ENCODE results near the gene CRABP1. TPM values are rescaled to one million over a fixed set of nuclear protein-coding genes. Genes with fewer than 3 reads are reported as not detected.

CRABP1 gene
- polyA plus RNA-seq, 1 donor from 2014 or later, result 7.0 TPM

DNA sequence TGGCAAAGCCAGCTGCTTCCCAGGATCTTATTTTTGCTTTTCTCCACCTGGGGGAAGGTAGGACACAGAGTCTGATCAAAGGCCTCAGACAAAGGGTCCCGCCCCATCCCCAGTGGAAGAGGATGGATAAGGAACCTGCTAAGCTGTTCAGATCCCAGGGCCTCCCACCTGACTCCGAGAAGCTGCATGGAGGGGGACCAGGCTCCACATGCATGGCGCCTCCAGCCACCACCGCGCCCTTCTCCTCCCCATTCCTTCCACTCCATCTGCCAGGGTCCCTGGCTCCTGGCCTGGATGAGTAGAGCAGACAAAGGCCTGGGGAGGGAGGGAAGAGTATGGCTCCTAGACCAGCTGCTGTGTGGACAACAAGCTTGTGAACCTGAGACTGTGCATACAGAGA is 20.0 kb upstream of the CRABP1 start:
- no peaks in the 10 kb centered on the region for H3K9me3 ChIP-seq (ENCODE audit: low read length)
- no peak overlapping the region for H3K4me2 ChIP-seq (ENCODE audit: low read length)
- no peak overlapping the region for H2AFZ ChIP-seq (ENCODE audit: low read depth, low read length)
- no peaks in the 10 kb centered on the region for H3K79me2 ChIP-seq (replicated peaks; ENCODE audit: insufficient read depth, low read length)
- H4K20me1 ChIP-seq (ENCODE audit: insufficient read depth), result no peaks in the 10 kb centered on the region
- H3K27ac ChIP-seq (ENCODE audit: low read length), result no peak overlapping the region
- H3F3A ChIP-seq (ENCODE audit: insufficient read depth, low read length, poor library complexity, severe bottlenecking), result no peaks in the 10 kb centered on the region
- no peaks in the 10 kb centered on the region for H3K9me2 ChIP-seq (ENCODE audit: insufficient read depth, low read length)
- no peaks in the 10 kb centered on the region for H3K36me3 ChIP-seq (ENCODE audit: insufficient read depth, low read length)
- no peak overlapping the region for H3K4me3 ChIP-seq (ENCODE audit: low read length)
- H3K9ac ChIP-seq (ENCODE audit: low read length), result no peak overlapping the region
- H3K27me3 ChIP-seq (ENCODE audit: insufficient read depth, low read depth, low read length), result no peaks in the 10 kb centered on the region
- TF ChIP-seq, protein P1, sequence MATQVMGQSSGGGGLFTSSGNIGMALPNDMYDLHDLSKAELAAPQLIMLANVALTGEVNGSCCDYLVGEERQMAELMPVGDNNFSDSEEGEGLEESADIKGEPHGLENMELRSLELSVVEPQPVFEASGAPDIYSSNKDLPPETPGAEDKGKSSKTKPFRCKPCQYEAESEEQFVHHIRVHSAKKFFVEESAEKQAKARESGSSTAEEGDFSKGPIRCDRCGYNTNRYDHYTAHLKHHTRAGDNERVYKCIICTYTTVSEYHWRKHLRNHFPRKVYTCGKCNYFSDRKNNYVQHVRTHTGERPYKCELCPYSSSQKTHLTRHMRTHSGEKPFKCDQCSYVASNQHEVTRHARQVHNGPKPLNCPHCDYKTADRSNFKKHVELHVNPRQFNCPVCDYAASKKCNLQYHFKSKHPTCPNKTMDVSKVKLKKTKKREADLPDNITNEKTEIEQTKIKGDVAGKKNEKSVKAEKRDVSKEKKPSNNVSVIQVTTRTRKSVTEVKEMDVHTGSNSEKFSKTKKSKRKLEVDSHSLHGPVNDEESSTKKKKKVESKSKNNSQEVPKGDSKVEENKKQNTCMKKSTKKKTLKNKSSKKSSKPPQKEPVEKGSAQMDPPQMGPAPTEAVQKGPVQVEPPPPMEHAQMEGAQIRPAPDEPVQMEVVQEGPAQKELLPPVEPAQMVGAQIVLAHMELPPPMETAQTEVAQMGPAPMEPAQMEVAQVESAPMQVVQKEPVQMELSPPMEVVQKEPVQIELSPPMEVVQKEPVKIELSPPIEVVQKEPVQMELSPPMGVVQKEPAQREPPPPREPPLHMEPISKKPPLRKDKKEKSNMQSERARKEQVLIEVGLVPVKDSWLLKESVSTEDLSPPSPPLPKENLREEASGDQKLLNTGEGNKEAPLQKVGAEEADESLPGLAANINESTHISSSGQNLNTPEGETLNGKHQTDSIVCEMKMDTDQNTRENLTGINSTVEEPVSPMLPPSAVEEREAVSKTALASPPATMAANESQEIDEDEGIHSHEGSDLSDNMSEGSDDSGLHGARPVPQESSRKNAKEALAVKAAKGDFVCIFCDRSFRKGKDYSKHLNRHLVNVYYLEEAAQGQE (IDR thresholded peaks at IDR 0.05; ENCODE audit: borderline replicate concordance), result no peak
- TF ChIP-seq SMC3 (conservative IDR thresholded peaks at IDR 0.05; ENCODE audit: poor library complexity) (no peak), MXI1 (conservative IDR thresholded peaks at IDR 0.05; ENCODE audit: poor library complexity, severe bottlenecking) (no peak), RAD21 (conservative IDR thresholded peaks at IDR 0.05) (no peak), EP300 (conservative IDR thresholded peaks at IDR 0.05; ENCODE audit: poor library complexity, severe bottlenecking) (no peak), EZH2 (IDR thresholded peaks at IDR 0.05; ENCODE audit: borderline replicate concordance, insufficient read depth, low read length, poor library complexity, severe bottlenecking) (no peak), POLR2AphosphoS5 (IDR thresholded peaks at IDR 0.05) (no peak), TAF1 (IDR thresholded peaks at IDR 0.05; ENCODE audit: low read depth) (no peak)
- TF ChIP-seq, protein P2, sequence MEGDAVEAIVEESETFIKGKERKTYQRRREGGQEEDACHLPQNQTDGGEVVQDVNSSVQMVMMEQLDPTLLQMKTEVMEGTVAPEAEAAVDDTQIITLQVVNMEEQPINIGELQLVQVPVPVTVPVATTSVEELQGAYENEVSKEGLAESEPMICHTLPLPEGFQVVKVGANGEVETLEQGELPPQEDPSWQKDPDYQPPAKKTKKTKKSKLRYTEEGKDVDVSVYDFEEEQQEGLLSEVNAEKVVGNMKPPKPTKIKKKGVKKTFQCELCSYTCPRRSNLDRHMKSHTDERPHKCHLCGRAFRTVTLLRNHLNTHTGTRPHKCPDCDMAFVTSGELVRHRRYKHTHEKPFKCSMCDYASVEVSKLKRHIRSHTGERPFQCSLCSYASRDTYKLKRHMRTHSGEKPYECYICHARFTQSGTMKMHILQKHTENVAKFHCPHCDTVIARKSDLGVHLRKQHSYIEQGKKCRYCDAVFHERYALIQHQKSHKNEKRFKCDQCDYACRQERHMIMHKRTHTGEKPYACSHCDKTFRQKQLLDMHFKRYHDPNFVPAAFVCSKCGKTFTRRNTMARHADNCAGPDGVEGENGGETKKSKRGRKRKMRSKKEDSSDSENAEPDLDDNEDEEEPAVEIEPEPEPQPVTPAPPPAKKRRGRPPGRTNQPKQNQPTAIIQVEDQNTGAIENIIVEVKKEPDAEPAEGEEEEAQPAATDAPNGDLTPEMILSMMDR (IDR thresholded peaks at IDR 0.05; ENCODE audit: poor library complexity, severe bottlenecking), result no peak

DNA sequence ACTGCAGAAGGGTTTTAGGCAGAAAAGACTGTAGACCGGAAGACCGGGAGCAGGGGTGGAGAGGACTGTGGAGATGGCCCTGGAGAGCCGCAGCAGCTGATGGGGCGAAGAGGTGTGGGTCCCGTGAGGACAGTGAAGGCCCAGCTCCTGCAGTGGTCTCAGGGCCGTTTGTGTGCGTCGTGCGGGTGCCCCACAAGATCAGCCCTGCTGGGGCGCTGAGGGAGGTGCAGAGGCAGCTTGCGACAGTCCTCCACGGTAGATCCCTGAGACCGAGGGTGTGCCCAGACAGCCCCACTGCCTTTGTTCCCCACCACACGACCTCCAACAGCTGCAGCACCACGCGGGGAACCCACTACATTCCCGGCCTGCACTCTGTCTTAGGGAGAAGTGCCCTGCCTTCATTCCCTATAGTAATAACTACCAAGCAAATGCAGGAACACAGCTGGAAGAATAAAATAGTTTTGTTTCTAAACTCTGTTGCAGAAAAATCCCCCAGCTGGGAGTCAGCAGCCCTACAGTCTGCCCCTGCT is 19.0 kb upstream of the CRABP1 start:
- no peaks in the 10 kb centered on the region for H4K20me1 ChIP-seq (ENCODE audit: insufficient read depth)

More for the DNA sequence above, 19.0 kb upstream of the CRABP1 start:
- Histone ChIP-seq H3K27ac (ENCODE audit: low read length) (no peak overlapping the region), H3K36me3 (ENCODE audit: insufficient read depth, low read length) (no peaks in the 10 kb centered on the region), H2AFZ (ENCODE audit: low read depth, low read length) (no peak overlapping the region), H3K4me3 (ENCODE audit: low read length) (no peak overlapping the region), H3K9ac (ENCODE audit: low read length) (no peak overlapping the region), H3F3A (ENCODE audit: insufficient read depth, low read length, poor library complexity, severe bottlenecking) (no peaks in the 10 kb centered on the region), H3K9me3 (ENCODE audit: low read length) (no peaks in the 10 kb centered on the region), H3K79me2 (replicated peaks; ENCODE audit: insufficient read depth, low read length) (no peaks in the 10 kb centered on the region), H3K27me3 (ENCODE audit: insufficient read depth, low read depth, low read length) (no peaks in the 10 kb centered on the region), H3K9me2 (ENCODE audit: insufficient read depth, low read length) (no peaks in the 10 kb centered on the region), H3K4me2 (ENCODE audit: low read length) (no peak overlapping the region)
- TF ChIP-seq EZH2 (IDR thresholded peaks at IDR 0.05; ENCODE audit: borderline replicate concordance, insufficient read depth, low read length, poor library complexity, severe bottlenecking) (no peak), POLR2AphosphoS5 (IDR thresholded peaks at IDR 0.05) (no peak), SMC3 (conservative IDR thresholded peaks at IDR 0.05; ENCODE audit: poor library complexity) (no peak), MXI1 (conservative IDR thresholded peaks at IDR 0.05; ENCODE audit: poor library complexity, severe bottlenecking) (no peak), EP300 (conservative IDR thresholded peaks at IDR 0.05; ENCODE audit: poor library complexity, severe bottlenecking) (no peak), RAD21 (conservative IDR thresholded peaks at IDR 0.05) (no peak), TAF1 (IDR thresholded peaks at IDR 0.05; ENCODE audit: low read depth) (no peak)
- TF ChIP-seq, protein P2 (IDR thresholded peaks at IDR 0.05; ENCODE audit: poor library complexity, severe bottlenecking), result no peak
- TF ChIP-seq, protein P1 (IDR thresholded peaks at IDR 0.05; ENCODE audit: borderline replicate concordance), result no peak

Data from neural cell (in vitro differentiated cells).